ENCODE results near the gene PAXX. TPM values are rescaled to one million over a fixed set of nuclear protein-coding genes. Genes with fewer than 3 reads are reported as not detected.

PAXX gene
- 28.0 TPM for total RNA-seq

DNA sequence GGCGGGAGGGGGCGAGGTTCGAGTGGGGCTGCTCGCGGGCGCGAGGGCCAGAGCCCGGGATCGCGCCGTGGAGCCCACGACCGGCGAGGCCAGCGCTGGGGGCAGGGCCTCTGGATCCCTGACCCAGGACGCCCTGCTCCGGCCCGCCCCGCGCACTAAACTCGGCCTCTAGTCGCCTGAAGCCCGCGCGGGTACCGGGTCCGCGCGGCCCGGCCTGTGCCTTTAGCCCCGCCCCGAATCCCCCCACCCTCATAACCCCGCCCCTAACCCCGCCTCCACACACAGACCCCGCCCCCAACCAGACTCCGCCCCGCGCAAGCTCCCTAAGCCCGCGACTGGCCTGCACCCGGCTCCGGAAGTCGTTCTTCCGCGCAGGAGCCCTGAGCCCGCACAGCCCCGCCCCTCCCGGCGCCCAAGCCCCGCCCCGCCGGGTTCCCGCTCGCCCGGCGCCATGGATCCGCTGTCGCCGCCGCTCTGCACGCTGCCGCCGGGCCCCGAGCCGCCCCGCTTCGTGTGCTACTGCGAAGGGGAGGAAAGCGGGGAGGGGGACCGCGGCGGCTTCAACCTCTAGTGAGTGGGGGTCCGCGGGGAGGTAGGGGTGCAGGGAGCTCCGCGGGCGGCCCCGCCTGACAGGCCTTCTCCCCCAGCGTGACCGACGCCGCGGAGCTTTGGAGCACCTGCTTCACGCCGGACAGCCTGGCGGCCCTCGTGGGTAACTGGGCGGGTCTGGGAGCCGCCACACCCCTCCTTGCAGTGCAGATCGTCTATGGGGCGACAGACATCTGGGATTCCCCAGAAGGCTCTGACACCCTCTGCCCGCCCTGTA is at the start of gene PAXX:
TSS of gene PAXX (plus strand) at position 430 of the 826 bp plus-strand sequence. CDS start at position 452, 22 bp downstream.

GRCh38 chr9:136944519-136945332 is 47.5 kb upstream of the PAXX start, which contains the start of the genes C8G and FBXW5:
Gene C8G, plus strand, starts transcription at chr9:136945243. Its CDS starts 78 bp downstream, at chr9:136945321.
Gene FBXW5, minus strand, starts transcription at chr9:136944738. Its CDS starts 655 bp downstream, at chr9:136944083.

DNA sequence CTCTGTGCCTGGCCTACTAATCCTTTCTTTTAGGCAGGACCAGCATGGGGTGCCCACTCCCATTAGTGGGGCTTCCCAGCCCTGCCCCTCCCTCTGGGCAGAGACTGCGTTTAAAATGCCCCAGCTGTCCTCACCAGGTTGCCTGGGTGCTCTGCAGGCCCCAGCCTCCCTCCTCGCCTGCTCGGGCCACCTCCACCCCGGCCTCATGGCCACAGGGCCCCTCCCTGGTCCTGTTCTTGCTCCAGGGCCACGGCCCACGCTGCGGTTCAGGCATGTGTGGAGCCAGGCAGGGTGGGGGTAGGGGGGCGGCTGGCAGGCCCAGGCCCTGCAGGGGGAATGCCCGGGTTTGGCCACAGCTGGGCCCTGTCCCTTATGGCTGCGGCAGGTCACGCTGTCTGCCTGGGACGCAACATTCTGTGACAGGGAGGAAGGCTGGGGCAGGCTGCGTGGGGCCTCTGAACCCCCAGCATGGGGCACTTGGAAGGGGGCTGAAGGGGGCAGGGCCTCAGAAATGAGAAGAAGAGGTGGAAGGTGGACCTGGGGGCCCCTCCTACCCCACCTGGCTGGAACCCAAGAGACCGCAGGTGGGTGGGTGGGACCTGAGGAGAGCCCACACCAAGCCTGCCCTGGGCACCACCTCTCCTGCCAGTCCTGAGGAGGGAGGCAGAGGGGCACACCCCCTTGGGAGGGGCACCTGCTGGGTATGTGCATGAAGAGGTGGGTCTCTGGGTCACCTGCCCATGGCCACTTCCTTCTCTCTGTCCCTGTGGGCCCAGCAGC is 40.5 kb upstream of the PAXX start, which contains the start of gene LCN12:
TSS of gene LCN12 (plus strand) at position 733 of the 780 bp plus-strand sequence. CDS start 55 bp downstream, outside the sequence.

GRCh38 chr9:136977223-136977622 is 15.0 kb upstream of the PAXX start, which contains the start of gene PTGDS:
Gene PTGDS, plus strand, starts transcription at chr9:136977504. Its CDS starts 75 bp downstream, at chr9:136977579.

DNA sequence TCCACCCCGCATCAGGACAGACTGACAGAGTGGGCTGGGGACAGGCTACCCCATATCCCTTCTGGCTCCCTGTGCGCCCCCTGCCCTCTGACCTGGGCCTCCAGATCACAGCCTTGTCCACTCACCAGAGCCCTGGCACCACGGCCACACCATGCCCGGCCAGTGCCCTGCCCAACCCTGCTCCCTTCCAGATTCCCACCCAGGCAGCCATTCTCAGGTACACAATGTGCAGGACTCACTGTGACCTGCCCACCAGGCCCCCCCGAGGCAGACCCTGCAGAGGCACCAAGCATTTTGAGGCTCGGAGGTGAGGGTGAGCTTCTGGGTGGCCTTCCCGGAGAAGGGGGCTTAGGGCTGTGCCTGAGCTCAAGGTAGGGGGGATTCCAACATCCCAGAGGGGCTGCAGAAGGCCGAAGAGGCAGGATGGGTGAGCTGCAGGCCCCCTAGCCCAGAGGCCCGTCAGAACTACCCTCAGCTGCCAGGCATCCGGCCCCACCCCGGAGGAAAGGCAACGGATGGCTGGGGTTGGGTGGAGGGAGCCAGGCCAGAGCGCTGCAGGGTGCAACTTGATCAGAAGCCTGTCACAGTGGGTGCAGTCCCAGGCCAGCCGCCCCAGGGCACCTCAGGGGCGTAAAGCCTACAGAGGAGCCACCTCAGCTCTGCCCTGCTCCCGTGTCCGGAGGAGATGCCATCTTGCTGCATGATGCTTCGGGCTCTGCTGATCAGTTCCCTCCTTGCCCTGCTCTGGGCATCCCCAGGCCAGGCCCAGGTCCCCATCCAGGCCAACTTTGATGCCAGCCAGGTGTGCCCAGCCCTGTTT is 9.8 kb upstream of the PAXX start, which contains the start of gene LCNL1:
TSS of gene LCNL1 (plus strand) at position 762 of the 820 bp plus-strand sequence. CDS start 594 bp downstream, outside the sequence.

GRCh38 chr9:136996361-136997292 is 4.4 kb downstream of the PAXX start, which contains the start of gene CLIC3:
Gene CLIC3, minus strand, starts transcription at chr9:136996568. Its CDS starts 25 bp downstream, at chr9:136996543.

GRCh38 chr9:137027369-137028262 is 35.4 kb downstream of the PAXX start, which contains the start of gene ABCA2:
Gene ABCA2, minus strand, starts transcription at chr9:137028237. Its CDS starts 97 bp downstream, at chr9:137028140.

GRCh38 chr9:137031904-137032640 is 39.9 kb downstream of the PAXX start, which contains the start of gene FUT7:
Gene FUT7, minus strand, starts transcription at chr9:137032088. Its CDS starts 97 bp downstream, at chr9:137031991.

Other genes starting within 250 kb of the PAXX start
- gene LCN10, start 249.5 kb upstream of the PAXX start, total RNA-seq = 0.47 TPM
- not detected for gene LCN6, start 243.9 kb upstream of the PAXX start, total RNA-seq
- gene LCN8, start 234.2 kb upstream of the PAXX start, total RNA-seq = 0.82 TPM
- gene LCN15, start 227.9 kb upstream of the PAXX start, total RNA-seq = not detected
- gene TMEM141, start 201.1 kb upstream of the PAXX start, total RNA-seq = 58.8 TPM
- 3.1 TPM for gene CCDC183, start 196.1 kb upstream of the PAXX start, total RNA-seq
- 44.3 TPM for gene RABL6, start 184.5 kb upstream of the PAXX start, total RNA-seq
- gene AJM1, start 149.9 kb upstream of the PAXX start, total RNA-seq = 1.5 TPM
- gene PHPT1, start 143.0 kb upstream of the PAXX start, total RNA-seq = 68.5 TPM
- 10.9 TPM for gene MAMDC4, start 140.1 kb upstream of the PAXX start, total RNA-seq
- gene EDF1, start 126.1 kb upstream of the PAXX start, total RNA-seq = 172 TPM
- gene TRAF2, start 105.9 kb upstream of the PAXX start, total RNA-seq = 18.9 TPM
- 87.0 TPM for gene FBXW5, start 47.7 kb upstream of the PAXX start, total RNA-seq
- not detected for gene C8G, start 47.2 kb upstream of the PAXX start, total RNA-seq
- 10.2 TPM for gene LCN12, start 40.1 kb upstream of the PAXX start, total RNA-seq
- gene PTGDS, start 14.9 kb upstream of the PAXX start, total RNA-seq = 43.3 TPM
- gene LCNL1, start 9.4 kb upstream of the PAXX start, total RNA-seq = 0.41 TPM
- 2.5 TPM for gene CLIC3, start 4.1 kb downstream of the PAXX start, total RNA-seq
- gene ABCA2, start 35.8 kb downstream of the PAXX start, total RNA-seq = 39.4 TPM
- gene FUT7, start 39.7 kb downstream of the PAXX start, total RNA-seq = 0.35 TPM
- 28.6 TPM for gene NPDC1, start 53.8 kb downstream of the PAXX start, total RNA-seq
- 3.6 TPM for gene ENTPD2, start 61.6 kb downstream of the PAXX start, total RNA-seq
- gene SAPCD2, start 78.1 kb downstream of the PAXX start, total RNA-seq = 7.2 TPM
- 11.2 TPM for gene UAP1L1, start 85.1 kb downstream of the PAXX start, total RNA-seq
- gene MAN1B1, start 94.6 kb downstream of the PAXX start, total RNA-seq = 54.5 TPM
- 20.4 TPM for gene DPP7, start 122.3 kb downstream of the PAXX start, total RNA-seq
- 0.47 TPM for gene GRIN1, start 146.7 kb downstream of the PAXX start, total RNA-seq
- 0.35 TPM for gene LRRC26, start 177.6 kb downstream of the PAXX start, total RNA-seq
- gene TMEM210, start 179.6 kb downstream of the PAXX start, total RNA-seq = not detected
- 44.7 TPM for gene ANAPC2, start 196.1 kb downstream of the PAXX start, total RNA-seq
- gene SSNA1, start 196.3 kb downstream of the PAXX start, total RNA-seq = 35.3 TPM
- 8.2 TPM for gene TPRN, start 208.3 kb downstream of the PAXX start, total RNA-seq
- gene TMEM203, start 213.2 kb downstream of the PAXX start, total RNA-seq = 32.5 TPM
- 10.3 TPM for gene NDOR1, start 213.3 kb downstream of the PAXX start, total RNA-seq
- 4.1 TPM for gene RNF208, start 229.8 kb downstream of the PAXX start, total RNA-seq
- gene CYSRT1, start 232.8 kb downstream of the PAXX start, total RNA-seq = 0.76 TPM
- gene RNF224, start 235.1 kb downstream of the PAXX start, total RNA-seq = 0.70 TPM
- gene SLC34A3, start 238.5 kb downstream of the PAXX start, total RNA-seq = 3.0 TPM
- gene TUBB4B, start 248.9 kb downstream of the PAXX start, total RNA-seq = 172 TPM

All from metanephros (tissue), 1 donor.